ENCODE data around the gene ACP7. TPM values are rescaled to one million over a fixed set of nuclear protein-coding genes. Genes with fewer than 3 reads are reported as not detected.

ACP7 gene
- polyA plus RNA-seq, 2 of the 4 experiments (the other 2 are of a cell fraction) = 0.06 to 0.25 TPM

DNA sequence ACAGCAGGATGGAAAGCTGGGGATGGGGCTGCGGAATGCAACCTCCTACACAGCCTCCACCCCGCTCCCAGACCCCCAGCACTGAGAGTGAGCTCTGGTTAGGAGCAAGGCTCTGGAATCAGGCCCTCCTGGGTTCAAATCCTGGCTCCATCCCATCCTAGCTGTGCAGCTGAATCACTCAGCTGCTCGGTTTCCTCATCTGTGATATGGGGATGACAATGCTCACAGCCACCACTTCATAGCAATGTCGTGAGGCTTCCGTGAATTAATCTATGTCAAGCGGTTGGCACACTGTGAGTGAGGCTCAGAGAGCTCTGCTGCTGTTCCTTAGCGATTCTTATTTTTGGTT lies 538 bp downstream of the ACP7 start:
- CTCF ChIA-PET = interaction anchor here (1.0 to 36.8 kb wide), 8 partner anchors 9 to 154 kb away, joined by 3 to 612 read pairs (median 8); partner anchors contain the start of genes MRPS12 and SARS2
- WGBS (ENCODE audit: missing lambda C conversion rate) = 74% methylated on average over 7 of the region's 7 CpGs
- ATAC-seq = peak; percentile 7 to 29; a peak in 3 of 6 replicates
- H3K4me3 ChIP-seq = no peak overlapping the region
- FAIRE-seq = peak; percentile 77
- peak overlapping the region in 1 of 2 experiments; percentile 78; a peak in 4 of 6 replicates for H3K27ac ChIP-seq
- no peaks in the 10 kb centered on the region for H3K9me3 ChIP-seq
- TF ChIP-seq CHD2 (IDR thresholded peaks at IDR 0.05; ENCODE audit: low read length, partially characterized antibody) (no peak), SMC3 (IDR thresholded peaks at IDR 0.05) (no peak), EHMT2 (IDR thresholded peaks at IDR 0.05; ENCODE audit: low read depth) (no peak), PHF8 (IDR thresholded peaks at IDR 0.05; ENCODE audit: borderline replicate concordance, low read depth) (no peak), EP300 (IDR thresholded peaks at IDR 0.05) (no peak), CHD4 (IDR thresholded peaks at IDR 0.05; ENCODE audit: borderline replicate concordance) (no peak), ZNF302 (CRISPR knock-in tag; IDR thresholded peaks at IDR 0.05) (no peak), JUN (IDR thresholded peaks at IDR 0.05) (no peak), KDM1A (IDR thresholded peaks at IDR 0.05; ENCODE audit: low read depth) (no peak), ZSCAN20 (CRISPR knock-in tag; IDR thresholded peaks at IDR 0.05) (no peak), HEYL (CRISPR knock-in tag; IDR thresholded peaks at IDR 0.05) (no peak), CEBPB (IDR thresholded peaks at IDR 0.05) (no peak), FOSB (CRISPR knock-in tag; IDR thresholded peaks at IDR 0.05) (no peak), HOXB5 (CRISPR knock-in tag; IDR thresholded peaks at IDR 0.05) (no peak), CBX2 (IDR thresholded peaks at IDR 0.05; ENCODE audit: borderline replicate concordance, low read depth) (no peak)
- TF ChIP-seq, protein P1, sequence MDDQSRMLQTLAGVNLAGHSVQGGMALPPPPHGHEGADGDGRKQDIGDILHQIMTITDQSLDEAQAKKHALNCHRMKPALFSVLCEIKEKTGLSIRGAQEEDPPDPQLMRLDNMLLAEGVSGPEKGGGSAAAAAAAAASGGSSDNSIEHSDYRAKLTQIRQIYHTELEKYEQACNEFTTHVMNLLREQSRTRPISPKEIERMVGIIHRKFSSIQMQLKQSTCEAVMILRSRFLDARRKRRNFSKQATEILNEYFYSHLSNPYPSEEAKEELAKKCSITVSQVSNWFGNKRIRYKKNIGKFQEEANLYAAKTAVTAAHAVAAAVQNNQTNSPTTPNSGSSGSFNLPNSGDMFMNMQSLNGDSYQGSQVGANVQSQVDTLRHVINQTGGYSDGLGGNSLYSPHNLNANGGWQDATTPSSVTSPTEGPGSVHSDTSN (IDR thresholded peaks at IDR 0.05) = no peak
- TF ChIP-seq, protein P2, sequence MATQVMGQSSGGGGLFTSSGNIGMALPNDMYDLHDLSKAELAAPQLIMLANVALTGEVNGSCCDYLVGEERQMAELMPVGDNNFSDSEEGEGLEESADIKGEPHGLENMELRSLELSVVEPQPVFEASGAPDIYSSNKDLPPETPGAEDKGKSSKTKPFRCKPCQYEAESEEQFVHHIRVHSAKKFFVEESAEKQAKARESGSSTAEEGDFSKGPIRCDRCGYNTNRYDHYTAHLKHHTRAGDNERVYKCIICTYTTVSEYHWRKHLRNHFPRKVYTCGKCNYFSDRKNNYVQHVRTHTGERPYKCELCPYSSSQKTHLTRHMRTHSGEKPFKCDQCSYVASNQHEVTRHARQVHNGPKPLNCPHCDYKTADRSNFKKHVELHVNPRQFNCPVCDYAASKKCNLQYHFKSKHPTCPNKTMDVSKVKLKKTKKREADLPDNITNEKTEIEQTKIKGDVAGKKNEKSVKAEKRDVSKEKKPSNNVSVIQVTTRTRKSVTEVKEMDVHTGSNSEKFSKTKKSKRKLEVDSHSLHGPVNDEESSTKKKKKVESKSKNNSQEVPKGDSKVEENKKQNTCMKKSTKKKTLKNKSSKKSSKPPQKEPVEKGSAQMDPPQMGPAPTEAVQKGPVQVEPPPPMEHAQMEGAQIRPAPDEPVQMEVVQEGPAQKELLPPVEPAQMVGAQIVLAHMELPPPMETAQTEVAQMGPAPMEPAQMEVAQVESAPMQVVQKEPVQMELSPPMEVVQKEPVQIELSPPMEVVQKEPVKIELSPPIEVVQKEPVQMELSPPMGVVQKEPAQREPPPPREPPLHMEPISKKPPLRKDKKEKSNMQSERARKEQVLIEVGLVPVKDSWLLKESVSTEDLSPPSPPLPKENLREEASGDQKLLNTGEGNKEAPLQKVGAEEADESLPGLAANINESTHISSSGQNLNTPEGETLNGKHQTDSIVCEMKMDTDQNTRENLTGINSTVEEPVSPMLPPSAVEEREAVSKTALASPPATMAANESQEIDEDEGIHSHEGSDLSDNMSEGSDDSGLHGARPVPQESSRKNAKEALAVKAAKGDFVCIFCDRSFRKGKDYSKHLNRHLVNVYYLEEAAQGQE (IDR thresholded peaks at IDR 0.05) = no peak
- TF ChIP-seq, protein P3, sequence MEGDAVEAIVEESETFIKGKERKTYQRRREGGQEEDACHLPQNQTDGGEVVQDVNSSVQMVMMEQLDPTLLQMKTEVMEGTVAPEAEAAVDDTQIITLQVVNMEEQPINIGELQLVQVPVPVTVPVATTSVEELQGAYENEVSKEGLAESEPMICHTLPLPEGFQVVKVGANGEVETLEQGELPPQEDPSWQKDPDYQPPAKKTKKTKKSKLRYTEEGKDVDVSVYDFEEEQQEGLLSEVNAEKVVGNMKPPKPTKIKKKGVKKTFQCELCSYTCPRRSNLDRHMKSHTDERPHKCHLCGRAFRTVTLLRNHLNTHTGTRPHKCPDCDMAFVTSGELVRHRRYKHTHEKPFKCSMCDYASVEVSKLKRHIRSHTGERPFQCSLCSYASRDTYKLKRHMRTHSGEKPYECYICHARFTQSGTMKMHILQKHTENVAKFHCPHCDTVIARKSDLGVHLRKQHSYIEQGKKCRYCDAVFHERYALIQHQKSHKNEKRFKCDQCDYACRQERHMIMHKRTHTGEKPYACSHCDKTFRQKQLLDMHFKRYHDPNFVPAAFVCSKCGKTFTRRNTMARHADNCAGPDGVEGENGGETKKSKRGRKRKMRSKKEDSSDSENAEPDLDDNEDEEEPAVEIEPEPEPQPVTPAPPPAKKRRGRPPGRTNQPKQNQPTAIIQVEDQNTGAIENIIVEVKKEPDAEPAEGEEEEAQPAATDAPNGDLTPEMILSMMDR (IDR thresholded peaks at IDR 0.05) = no peak
- TF ChIP-seq, protein P4, sequence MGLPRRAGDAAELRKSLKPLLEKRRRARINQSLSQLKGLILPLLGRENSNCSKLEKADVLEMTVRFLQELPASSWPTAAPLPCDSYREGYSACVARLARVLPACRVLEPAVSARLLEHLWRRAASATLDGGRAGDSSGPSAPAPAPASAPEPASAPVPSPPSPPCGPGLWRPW (IDR thresholded peaks at IDR 0.05) = no peak
- no peak overlapping the region for H3K4me2 ChIP-seq
- H3K4me1 ChIP-seq = peaks cover 21% of the 10 kb centered on the region
- DNase-seq (ENCODE audit: low read depth in 1 of 2, low spot score in 1 of 2) = no peak
- POLR2A ChIA-PET = no interaction called here

DNA sequence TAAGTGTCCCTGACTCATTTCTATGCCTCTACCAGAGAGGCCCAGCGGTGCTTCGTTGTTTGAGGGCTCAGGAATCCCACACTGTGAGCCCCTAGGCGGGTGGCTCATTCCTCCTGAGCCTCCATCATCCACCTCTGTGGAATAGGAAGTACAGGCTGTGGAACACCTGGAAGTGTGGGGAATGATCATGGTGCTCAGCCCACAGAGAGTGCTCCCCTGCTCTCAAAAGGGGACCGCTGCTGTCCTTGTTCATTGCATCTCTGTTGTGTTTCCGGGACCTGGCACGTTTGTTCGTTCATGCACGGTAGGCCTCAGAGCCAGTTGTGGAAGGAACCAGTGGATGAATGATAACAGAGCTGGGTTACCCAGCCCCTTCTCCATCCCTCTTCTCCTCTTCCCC lies 1.2 kb downstream of the ACP7 start:
- peaks cover 22% of the 10 kb centered on the region for H3K4me1 ChIP-seq
- H3K27ac ChIP-seq = peak overlapping the region in 1 of 2 experiments; percentile 78; a peak in 4 of 6 replicates
- H3K4me3 ChIP-seq = no peak overlapping the region
- WGBS (ENCODE audit: missing lambda C conversion rate) = 94% methylated on average over 8 of the region's 8 CpGs
- H3K4me2 ChIP-seq = no peak overlapping the region
- TF ChIP-seq ZC3H11A (IDR thresholded peaks at IDR 0.05) = no peak
- TF ChIP-seq, protein P4 (IDR thresholded peaks at IDR 0.05) = no peak
- TF ChIP-seq, protein P5, sequence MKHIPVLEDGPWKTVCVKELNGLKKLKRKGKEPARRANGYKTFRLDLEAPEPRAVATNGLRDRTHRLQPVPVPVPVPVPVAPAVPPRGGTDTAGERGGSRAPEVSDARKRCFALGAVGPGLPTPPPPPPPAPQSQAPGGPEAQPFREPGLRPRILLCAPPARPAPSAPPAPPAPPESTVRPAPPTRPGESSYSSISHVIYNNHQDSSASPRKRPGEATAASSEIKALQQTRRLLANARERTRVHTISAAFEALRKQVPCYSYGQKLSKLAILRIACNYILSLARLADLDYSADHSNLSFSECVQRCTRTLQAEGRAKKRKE (CRISPR knock-in tag; IDR thresholded peaks at IDR 0.05; ENCODE audit: low read depth) = no peak
- no peak for TF ChIP-seq SMC3 (IDR thresholded peaks at IDR 0.05)
- TF ChIP-seq RFX5 (IDR thresholded peaks at IDR 0.05) = no peak
- TF ChIP-seq, protein P6, sequence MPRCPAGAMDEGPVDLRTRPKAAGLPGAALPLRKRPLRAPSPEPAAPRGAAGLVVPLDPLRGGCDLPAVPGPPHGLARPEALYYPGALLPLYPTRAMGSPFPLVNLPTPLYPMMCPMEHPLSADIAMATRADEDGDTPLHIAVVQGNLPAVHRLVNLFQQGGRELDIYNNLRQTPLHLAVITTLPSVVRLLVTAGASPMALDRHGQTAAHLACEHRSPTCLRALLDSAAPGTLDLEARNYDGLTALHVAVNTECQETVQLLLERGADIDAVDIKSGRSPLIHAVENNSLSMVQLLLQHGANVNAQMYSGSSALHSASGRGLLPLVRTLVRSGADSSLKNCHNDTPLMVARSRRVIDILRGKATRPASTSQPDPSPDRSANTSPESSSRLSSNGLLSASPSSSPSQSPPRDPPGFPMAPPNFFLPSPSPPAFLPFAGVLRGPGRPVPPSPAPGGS (IDR thresholded peaks at IDR 0.05) = no peak
- TF ChIP-seq FOSL2 (IDR thresholded peaks at IDR 0.05) = no peak
- TF ChIP-seq FOSL2 (CRISPR knock-in tag; IDR thresholded peaks at IDR 0.05) = no peak
- TF ChIP-seq POLR2A (IDR thresholded peaks at IDR 0.05; ENCODE audit: low read length) = no peak
- TF ChIP-seq NFE2L2 (conservative IDR thresholded peaks at IDR 0.05; ENCODE audit: low read length) = no peak
- TF ChIP-seq KDM1A (IDR thresholded peaks at IDR 0.05; ENCODE audit: low read depth) = no peak
- no peak for TF ChIP-seq HDAC2 (IDR thresholded peaks at IDR 0.05)
- ChIA-PET POLR2A (no interaction called here), CTCF (interaction anchor here (0.7 to 36.8 kb wide), 9 partner anchors 7 to 243 kb away, joined by 3 to 612 read pairs (median 9); no protein-coding TSS in a partner anchor)
- H3K9me3 ChIP-seq = no peaks in the 10 kb centered on the region
- ATAC-seq (peak; percentile 14; a peak in 2 of 6 replicates), FAIRE-seq (no peak), DNase-seq (ENCODE audit: low read depth in 1 of 2, low spot score in 1 of 2) (no peak)

All from A549 (cell line).